GM21737 (cell line): ENCODE data around the gene ALPI.
"Not testable (repeated sequence)": the region's sequence is repeated elsewhere in the genome, so short reads cannot be mapped to it uniquely, and the experiment has no call there.

ENCODE experiments used
- ATAC-seq: cut with Tn5 transposase; IDR thresholded peaks from one replicate; pipeline ENCODE4 v1.9.1; 2021; ENCODE audit warnings: mild to moderate bottlenecking, moderate library complexity; ENCODE audit not compliant: unreplicated experiment

ALPI gene

GRCh38 chr2:232420463-232421188, 35.3 kb upstream of the ALPI start:
- no peak for ATAC-seq

- no peak for ATAC-seq
Observed at GRCh38 chr2:232421189-232421785, 34.7 kb upstream of the ALPI start.

GRCh38 chr2:232422051-232422450, 33.9 kb upstream of the ALPI start:
- no peak for ATAC-seq

- not testable (repeated sequence) for ATAC-seq
Observed at GRCh38 chr2:232422996-232423395, 33.0 kb upstream of the ALPI start.

GRCh38 chr2:232423407-232423806, 32.5 kb upstream of the ALPI start:
- ATAC-seq, result not testable (repeated sequence)

- no peak for ATAC-seq
Observed at GRCh38 chr2:232431705-232432590, 24.0 kb upstream of the ALPI start.

- no peak for ATAC-seq
Observed at GRCh38 chr2:232432598-232433184, 23.3 kb upstream of the ALPI start.

GRCh38 chr2:232433622-232434021, 22.3 kb upstream of the ALPI start:
- not testable (repeated sequence) for ATAC-seq

GRCh38 chr2:232434091-232434490, 21.9 kb upstream of the ALPI start:
- no peak for ATAC-seq

GRCh38 chr2:232434563-232435374, 21.2 kb upstream of the ALPI start:
- ATAC-seq, result no peak

- ATAC-seq, result no peak
Observed at GRCh38 chr2:232435375-232435648, 20.6 kb upstream of the ALPI start.

- ATAC-seq, result no peak
Observed at GRCh38 chr2:232435805-232436204, 20.1 kb upstream of the ALPI start.

- ATAC-seq, result no peak
Observed at GRCh38 chr2:232436381-232437194, 19.4 kb upstream of the ALPI start.

GRCh38 chr2:232437195-232437571, 18.8 kb upstream of the ALPI start:
- no peak for ATAC-seq

- ATAC-seq, result no peak
Observed at GRCh38 chr2:232438091-232438490, 17.9 kb upstream of the ALPI start.

GRCh38 chr2:232438951-232439757, 16.8 kb upstream of the ALPI start:
- no peak for ATAC-seq

GRCh38 chr2:232439758-232440135, 16.2 kb upstream of the ALPI start:
- ATAC-seq, result no peak

- ATAC-seq, result not testable (repeated sequence)
Observed at GRCh38 chr2:232440220-232441018, 15.5 kb upstream of the ALPI start.
